ENCODE data around the gene GALNT13. TPM values are rescaled to one million over a fixed set of nuclear protein-coding genes. Genes with fewer than 3 reads are reported as not detected.

The GALNT13 gene
- total and polyA plus RNA-seq, 2 of the 13 experiments (the other 11 are each of a cell fraction or from before 2014, with no cell fraction given), result 1.3 to 5.0 TPM

DNA sequence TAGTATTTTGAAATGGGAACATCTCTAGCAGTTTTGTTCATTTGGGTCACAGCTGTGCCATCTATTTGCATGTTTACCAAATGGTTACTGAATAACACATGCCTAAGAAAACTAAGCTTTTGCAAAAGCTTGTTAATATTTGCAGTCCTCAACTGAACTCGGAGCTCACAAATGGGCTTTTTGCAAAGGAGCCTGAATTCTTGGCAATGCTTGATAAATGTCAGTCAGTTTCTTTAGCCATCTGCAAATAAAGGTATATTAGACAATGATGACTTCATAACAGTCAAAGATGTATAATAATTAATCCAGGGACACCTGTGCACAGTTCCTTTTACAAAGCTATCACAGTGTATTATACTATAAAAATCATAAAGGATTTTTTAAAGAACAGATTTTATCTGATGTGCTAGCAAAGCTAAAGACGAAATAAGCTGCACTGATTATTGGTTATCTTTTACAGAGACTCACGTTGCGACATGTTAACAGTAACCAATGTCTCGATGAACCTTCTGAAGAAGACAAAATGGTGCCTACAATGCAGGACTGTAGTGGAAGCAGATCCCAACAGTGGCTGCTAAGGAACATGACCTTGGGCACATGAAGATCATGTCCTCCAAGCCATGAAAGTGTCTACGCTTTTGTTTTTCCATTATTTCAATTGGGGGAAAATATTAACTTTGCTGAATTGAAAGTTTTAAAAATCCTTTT, 578.4 kb downstream of the GALNT13 start (continued):
- TF ChIP-seq PTBP1 (IDR thresholded peaks at IDR 0.05; ENCODE audit: low read depth, low read length, poor library complexity, severe bottlenecking) (no peak), CREB1 (IDR thresholded peaks at IDR 0.05) (no peak), CREB1 (CRISPR knock-in tag; IDR thresholded peaks at IDR 0.05) (peak; percentile 76), MED8 (CRISPR knock-in tag; IDR thresholded peaks at IDR 0.05; ENCODE audit: insufficient replicate concordance) (no peak), ZNF343 (CRISPR knock-in tag; IDR thresholded peaks at IDR 0.05) (no peak), PRMT3 (CRISPR knock-in tag; IDR thresholded peaks at IDR 0.05; ENCODE audit: borderline replicate concordance, low read depth) (no peak), NPAS2 (CRISPR knock-in tag; IDR thresholded peaks at IDR 0.05; ENCODE audit: borderline replicate concordance) (no peak), ZNF552 (CRISPR knock-in tag; IDR thresholded peaks at IDR 0.05; ENCODE audit: borderline replicate concordance) (no peak), ZNF296 (CRISPR knock-in tag; conservative IDR thresholded peaks at IDR 0.05) (no peak), ZNF317 (CRISPR knock-in tag; IDR thresholded peaks at IDR 0.05) (0 out of 2 replicates have a peak, but pooled peaks have one; percentile 31), RXRA (CRISPR knock-in tag; IDR thresholded peaks at IDR 0.05) (no peak; the same call in 1 of the 2 replicates), SSRP1 (CRISPR knock-in tag; IDR thresholded peaks at IDR 0.05) (no peak), ZNF547 (CRISPR knock-in tag; IDR thresholded peaks at IDR 0.05) (no peak), BORCS8-MEF2B (CRISPR knock-in tag; IDR thresholded peaks at IDR 0.05) (no peak), ZNF180 (CRISPR knock-in tag; IDR thresholded peaks at IDR 0.05; ENCODE audit: borderline replicate concordance, low read depth) (no peak), RXRB (CRISPR knock-in tag; IDR thresholded peaks at IDR 0.05; ENCODE audit: borderline replicate concordance) (peak; percentile 97)
- TF ChIP-seq, protein P1, sequence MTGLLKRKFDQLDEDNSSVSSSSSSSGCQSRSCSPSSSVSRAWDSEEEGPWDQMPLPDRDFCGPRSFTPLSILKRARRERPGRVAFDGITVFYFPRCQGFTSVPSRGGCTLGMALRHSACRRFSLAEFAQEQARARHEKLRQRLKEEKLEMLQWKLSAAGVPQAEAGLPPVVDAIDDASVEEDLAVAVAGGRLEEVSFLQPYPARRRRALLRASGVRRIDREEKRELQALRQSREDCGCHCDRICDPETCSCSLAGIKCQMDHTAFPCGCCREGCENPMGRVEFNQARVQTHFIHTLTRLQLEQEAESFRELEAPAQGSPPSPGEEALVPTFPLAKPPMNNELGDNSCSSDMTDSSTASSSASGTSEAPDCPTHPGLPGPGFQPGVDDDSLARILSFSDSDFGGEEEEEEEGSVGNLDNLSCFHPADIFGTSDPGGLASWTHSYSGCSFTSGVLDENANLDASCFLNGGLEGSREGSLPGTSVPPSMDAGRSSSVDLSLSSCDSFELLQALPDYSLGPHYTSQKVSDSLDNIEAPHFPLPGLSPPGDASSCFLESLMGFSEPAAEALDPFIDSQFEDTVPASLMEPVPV (CRISPR knock-in tag; IDR thresholded peaks at IDR 0.05), result 0 out of 2 replicates have a peak, but pooled peaks have one; percentile 32
- TF ChIP-seq, protein P2, sequence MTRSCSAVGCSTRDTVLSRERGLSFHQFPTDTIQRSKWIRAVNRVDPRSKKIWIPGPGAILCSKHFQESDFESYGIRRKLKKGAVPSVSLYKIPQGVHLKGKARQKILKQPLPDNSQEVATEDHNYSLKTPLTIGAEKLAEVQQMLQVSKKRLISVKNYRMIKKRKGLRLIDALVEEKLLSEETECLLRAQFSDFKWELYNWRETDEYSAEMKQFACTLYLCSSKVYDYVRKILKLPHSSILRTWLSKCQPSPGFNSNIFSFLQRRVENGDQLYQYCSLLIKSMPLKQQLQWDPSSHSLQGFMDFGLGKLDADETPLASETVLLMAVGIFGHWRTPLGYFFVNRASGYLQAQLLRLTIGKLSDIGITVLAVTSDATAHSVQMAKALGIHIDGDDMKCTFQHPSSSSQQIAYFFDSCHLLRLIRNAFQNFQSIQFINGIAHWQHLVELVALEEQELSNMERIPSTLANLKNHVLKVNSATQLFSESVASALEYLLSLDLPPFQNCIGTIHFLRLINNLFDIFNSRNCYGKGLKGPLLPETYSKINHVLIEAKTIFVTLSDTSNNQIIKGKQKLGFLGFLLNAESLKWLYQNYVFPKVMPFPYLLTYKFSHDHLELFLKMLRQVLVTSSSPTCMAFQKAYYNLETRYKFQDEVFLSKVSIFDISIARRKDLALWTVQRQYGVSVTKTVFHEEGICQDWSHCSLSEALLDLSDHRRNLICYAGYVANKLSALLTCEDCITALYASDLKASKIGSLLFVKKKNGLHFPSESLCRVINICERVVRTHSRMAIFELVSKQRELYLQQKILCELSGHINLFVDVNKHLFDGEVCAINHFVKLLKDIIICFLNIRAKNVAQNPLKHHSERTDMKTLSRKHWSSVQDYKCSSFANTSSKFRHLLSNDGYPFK (CRISPR knock-in tag; IDR thresholded peaks at IDR 0.05; ENCODE audit: borderline replicate concordance), result no peak
